Measurements from ENCODE around the gene MAGI2.

MAGI2 gene

GRCh38 chr7:79241288-79242060 is 212.0 kb downstream of the MAGI2 start:
- DNase-seq, result peak; percentile 25

- no peak for DNase-seq
These were observed 213.1 kb downstream of the MAGI2 start for GRCh38 chr7:79240413-79240812.

- DNase-seq, result no peak
These were observed 217.0 kb downstream of the MAGI2 start for GRCh38 chr7:79236352-79237028.

- DNase-seq, result no peak
These were observed 226.4 kb downstream of the MAGI2 start for GRCh38 chr7:79227044-79227443.

DNA sequence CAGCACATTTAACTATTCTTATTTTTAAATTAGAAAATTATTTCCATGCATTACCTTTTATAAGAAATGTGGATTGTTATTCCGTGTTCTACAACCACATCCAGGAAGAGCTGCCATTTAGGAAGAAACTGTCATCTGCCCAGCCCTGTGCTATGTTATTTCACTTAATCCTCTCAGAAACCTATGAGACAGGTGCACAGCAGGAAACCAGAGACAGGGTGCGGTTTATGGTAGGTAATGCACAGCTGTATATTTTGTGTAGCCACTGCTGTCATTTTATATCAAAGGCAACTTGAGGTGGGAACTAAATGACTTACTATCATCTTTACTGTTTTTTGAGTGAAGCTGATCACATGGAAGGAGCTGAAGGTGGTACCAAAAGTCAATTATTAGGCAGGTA is 232.3 kb downstream of the MAGI2 start:
- DNase-seq, result no peak

DNA sequence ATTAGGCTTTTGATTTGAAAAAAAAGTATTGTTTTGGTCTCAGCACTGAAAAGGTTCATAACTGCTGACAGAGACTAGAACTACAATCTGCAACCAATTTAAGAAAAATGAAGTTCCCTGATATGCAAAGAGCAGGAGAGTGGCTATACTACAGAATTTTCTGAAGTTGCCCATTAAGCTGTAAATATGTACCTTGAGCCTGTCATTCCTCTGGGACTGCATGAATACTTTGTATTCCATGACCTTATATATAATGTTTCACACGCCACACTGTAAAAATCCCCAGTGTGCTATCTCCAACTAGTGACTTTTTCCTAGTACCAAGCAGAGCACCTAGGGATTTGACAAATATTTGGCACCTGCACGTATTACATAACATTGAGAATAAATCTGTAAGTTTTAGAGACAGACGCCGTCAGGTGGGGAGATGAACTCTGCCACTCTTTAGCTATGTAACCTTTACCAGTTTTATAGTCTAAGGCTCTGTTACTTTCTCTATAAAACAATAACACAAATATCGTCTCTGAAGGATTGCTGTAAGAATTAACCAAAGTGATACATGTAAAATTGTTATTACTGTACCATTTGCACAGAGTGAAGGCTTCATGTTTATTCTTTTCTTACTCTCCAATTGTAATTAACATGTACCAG is 235.4 kb downstream of the MAGI2 start:
- no peak for DNase-seq

DNA sequence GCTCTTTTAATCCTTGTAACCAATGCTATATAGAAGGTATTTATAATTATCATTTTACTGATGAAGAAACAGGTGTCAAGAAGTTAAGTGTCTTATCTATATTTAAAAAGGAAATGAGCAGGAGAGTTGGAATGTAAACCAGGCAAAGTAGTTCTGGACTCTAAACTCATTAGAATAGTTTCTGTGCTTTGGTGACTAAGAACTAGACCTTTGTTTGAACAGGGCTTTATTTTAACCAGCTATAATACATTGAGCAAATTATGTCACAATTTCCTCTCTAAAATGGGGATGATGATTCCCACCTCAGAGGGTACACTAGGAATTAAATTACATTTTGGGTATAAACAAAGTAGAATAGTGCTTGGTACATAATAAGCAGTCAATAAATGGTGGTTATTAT is 236.0 kb downstream of the MAGI2 start:
- no peak for DNase-seq

DNA sequence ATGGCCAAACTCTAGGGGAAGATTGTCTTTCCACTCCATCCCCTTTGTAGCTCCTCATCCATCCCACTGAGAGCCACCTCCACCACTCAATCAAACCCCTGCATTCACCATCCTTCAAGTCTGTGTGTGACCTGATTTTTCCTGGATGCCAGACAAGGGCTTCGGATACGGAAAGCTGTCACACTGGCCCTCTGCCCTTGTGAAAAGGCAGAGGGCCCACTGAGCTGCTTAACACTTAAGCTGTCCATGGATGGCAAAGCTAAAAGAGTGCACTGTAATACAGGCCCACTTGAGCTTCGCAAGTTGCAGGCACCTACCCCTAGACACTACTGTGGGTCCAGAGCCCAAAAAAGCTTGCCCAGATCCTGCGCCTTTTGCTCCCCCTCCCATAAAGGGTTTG is 237.2 kb downstream of the MAGI2 start:
- no peak for DNase-seq

DNA sequence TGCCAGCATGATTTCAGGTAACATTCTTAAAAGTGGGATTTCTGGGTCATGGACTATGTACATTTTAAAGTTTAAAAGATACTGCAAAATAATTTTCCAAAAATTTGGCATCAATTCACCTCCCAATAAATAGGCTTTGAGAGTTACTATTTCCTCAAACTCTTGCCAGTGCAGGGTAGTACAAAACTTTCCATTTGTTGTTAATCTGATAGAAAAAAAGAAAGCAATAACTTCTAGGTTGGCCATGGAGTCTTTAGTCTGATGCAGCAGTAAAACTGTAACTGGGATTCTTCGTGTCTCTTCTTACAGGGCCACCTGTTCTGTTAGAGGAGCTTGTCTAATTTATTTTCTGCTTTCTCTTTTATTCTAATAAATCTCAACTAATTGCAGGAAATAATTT is 241.1 kb downstream of the MAGI2 start:
- no peak for DNase-seq

- DNase-seq, result no peak
These were observed 241.7 kb downstream of the MAGI2 start for GRCh38 chr7:79211724-79212123.

DNA sequence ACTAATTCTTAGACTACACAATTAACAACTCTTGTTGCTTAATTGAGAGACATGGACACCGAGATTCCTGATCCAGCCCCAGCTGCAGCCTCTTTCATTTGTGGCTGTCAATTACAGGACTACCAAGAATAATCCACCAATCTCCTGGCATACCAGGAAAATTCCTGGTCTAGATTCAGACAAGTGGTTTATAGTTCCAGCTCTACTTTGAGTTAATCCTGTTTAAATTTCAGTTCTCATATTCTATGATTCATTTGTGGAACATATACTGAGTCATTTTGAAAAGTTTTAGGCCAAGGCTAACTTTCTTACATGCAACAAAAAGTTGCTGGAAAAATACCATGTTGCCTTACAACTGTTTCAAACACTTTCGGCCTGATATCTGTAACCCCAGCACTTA is 253.5 kb downstream of the MAGI2 start:
- DNase-seq, result no peak

DNA sequence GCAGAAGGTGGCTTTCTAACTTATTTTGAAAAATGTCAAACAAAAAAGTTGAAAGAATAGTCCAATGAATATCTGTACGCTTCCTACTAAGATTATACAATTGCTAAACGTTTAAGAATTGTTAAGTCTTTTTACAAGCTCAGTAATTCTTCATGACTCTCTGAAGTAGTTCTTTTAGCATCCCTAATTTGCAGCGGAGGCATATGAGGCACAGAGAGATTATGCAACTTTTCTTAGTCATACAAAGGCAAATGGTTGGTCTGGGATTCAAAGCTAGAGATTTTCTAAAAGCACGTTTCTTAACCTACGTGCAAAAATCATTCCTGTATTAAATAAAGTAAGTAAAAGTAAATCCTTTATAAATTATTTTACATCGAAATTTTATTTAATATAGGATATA is 254.2 kb downstream of the MAGI2 start:
- DNase-seq, result no peak

- no peak for DNase-seq
These were observed 267.9 kb downstream of the MAGI2 start for GRCh38 chr7:79185605-79186004.

GRCh38 chr7:79182283-79182682 is 271.2 kb downstream of the MAGI2 start:
- no peak for DNase-seq

- no peak for DNase-seq
These were observed 272.9 kb downstream of the MAGI2 start for GRCh38 chr7:79180533-79180932.

DNA sequence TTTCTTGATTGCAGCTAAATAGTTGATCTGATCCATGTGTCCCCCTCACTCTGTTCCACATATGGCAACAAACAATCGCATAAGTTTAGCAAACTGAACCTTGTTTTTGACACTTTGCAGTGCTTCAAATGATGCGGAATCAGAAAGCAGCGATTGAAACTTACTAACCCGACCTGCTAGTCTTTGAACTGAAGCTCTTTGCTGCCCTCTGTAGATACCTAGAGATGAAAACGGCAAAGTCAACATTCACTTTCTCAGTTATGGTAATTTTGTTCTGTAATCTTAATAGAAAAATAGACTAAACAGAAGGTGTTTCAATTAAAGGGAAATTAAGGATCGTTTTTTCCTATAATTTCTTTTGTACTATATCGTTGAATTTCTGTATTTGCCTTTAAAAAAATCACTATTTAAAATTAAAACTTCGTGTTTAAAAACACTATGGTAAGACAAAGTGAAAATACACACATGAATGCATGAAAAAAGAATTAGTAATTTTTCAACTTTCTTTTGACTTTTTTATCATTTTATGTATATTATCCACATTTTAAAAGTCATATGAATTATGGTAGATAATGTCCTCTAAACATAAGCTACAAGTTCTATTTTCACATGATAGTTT is 276.5 kb downstream of the MAGI2 start:
- peak; percentile 74 for DNase-seq

GRCh38 chr7:79175374-79175773 is 278.1 kb downstream of the MAGI2 start:
- no peak for DNase-seq

DNA sequence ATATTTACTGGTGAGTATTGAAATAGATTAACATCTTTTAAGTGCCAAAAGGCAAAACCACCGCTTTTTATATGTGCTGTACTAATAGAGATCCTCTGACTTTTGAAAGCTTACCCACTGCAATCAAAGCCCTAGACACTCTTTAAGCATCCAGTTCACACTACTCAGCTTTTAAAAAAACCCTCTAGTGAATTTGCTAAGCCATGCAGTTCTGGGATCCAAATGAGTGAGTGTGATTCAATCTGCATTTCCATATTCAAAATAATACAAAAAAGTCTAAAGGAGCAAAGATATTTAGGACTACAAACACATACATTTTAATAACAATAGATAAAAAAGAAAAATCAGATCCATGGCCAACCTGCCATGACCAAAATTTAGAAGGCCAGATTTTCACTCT is 288.2 kb downstream of the MAGI2 start:
- no peak for DNase-seq

DNA sequence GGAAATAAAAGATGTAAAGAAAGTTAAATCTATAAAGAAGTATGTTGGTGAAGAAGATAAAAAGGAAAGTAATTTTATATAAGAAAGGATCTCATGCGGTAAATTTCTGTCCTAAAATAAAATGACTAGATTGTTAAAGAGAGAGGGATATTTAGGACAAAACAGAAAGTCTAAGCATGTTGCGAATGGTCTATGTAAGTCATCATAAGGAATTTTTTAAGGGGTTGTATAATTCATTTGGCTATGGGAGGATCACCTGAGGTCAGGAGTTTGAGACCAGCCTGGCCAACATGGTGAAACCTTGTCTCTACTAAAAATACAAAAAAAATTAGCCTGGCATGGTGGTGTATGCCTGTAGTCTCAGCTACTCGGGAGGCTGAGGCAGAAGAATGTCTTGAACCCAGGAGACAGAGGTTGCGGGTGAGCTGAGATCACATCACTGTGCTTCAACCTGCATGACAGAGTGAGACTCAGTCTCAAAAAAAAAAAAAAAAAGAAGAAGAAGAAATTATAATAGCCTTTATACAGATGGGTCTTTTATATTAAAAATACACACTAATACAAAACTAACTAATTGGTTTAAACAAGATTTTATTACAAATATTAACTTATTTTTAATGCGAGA is 294.3 kb downstream of the MAGI2 start:
- DNase-seq, result no peak

DNA sequence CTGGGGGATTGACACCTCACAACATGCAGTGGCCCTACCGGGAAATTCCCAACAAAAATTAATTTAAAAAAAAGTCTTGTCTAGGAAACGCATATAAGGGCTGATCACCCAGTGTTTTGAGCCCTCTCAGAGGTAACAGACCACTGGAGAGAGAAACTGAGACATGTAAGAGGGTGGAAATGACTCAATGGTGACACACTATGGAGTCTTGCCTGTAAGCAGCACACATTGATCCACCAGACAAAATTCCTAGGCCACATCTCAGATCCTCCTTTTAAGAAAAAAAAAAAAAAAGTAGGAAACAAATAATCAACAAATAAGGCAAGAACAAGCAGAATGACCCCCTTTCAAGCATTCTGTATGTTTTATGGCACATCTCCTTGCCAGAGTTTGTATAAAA is 296.2 kb downstream of the MAGI2 start:
- DNase-seq, result no peak

DNA sequence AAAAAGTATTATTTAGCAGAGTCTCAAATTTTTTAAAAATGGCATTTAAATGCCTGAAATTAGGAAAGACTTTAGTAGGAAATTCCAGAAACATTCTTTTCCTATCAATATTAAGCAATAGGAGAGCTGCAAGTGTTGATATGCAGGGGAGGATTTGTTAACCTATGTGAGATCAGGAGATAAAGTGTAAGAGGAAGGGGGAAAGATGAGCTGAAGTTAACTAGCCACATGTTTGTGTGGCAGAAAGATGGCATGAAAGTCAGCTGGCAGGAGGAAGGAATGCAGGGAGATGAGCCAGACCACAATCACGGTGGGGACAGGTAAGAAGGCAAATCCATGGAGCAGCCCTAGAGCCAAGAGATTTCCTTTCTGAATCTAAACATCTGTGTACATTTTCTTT is 303.6 kb downstream of the MAGI2 start:
- DNase-seq, result no peak

DNA sequence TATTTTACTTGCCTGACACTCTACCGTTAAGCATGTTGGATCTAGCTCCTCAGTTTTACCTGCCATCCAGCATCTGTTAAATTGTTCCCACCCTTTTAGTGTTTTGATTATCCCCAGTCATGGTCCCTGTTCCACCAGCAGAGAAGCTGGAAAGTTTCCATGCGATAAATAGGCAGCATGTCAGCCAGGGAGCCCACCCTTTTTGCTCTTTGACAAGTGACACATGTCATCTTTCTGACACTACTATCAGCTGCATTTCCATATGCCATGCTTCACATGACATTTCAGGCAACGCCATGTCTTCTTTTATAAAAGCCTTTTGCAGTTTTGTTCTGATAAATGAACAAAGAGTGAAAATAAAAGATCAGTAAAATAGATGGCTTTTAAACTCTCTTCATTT is 310.8 kb downstream of the MAGI2 start:
- no peak for DNase-seq

GRCh38 chr7:79141252-79141651 is 312.2 kb downstream of the MAGI2 start:
- no peak for DNase-seq

Data from eye (tissue), 1 donor.